Measurements from ENCODE around the gene CGB8.
"Not testable (repeated sequence)": the region's sequence is repeated elsewhere in the genome, so short reads cannot be mapped to it uniquely, and the experiment has no call there.

GRCh38 chr19:49030323-49030722, 18.6 kb downstream of the CGB8 start:
- TF ChIP-seq, protein P1, sequence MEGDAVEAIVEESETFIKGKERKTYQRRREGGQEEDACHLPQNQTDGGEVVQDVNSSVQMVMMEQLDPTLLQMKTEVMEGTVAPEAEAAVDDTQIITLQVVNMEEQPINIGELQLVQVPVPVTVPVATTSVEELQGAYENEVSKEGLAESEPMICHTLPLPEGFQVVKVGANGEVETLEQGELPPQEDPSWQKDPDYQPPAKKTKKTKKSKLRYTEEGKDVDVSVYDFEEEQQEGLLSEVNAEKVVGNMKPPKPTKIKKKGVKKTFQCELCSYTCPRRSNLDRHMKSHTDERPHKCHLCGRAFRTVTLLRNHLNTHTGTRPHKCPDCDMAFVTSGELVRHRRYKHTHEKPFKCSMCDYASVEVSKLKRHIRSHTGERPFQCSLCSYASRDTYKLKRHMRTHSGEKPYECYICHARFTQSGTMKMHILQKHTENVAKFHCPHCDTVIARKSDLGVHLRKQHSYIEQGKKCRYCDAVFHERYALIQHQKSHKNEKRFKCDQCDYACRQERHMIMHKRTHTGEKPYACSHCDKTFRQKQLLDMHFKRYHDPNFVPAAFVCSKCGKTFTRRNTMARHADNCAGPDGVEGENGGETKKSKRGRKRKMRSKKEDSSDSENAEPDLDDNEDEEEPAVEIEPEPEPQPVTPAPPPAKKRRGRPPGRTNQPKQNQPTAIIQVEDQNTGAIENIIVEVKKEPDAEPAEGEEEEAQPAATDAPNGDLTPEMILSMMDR (IDR thresholded peaks at IDR 0.05): not testable (repeated sequence)
- TF ChIP-seq POLR2A (IDR thresholded peaks at IDR 0.05): not testable (repeated sequence)
